D721Med (cell line): ENCODE results near the gene KATNB1.

ENCODE experiments used
- DNase-seq: peaks from one replicate; pipeline ENCODE4 v3.0.0; 2011; ENCODE audit warnings: low spot score; ENCODE audit not compliant: insufficient read length
- FAIRE-seq: peaks from 2 replicates; lab custom pipeline; 2011; peaks lifted over from hg19 to GRCh38; lab: Jason Lieb, UNC
- TF ChIP-seq, protein P1 (sequence below): IDR thresholded peaks from 2 replicates; pipeline ENCODE4 v1.5.1; 2012; ENCODE audit warnings: mild to moderate bottlenecking, control low read depth; ENCODE audit not compliant: insufficient read depth; ENCODE audit errors: missing control alignments

KATNB1 gene

DNA sequence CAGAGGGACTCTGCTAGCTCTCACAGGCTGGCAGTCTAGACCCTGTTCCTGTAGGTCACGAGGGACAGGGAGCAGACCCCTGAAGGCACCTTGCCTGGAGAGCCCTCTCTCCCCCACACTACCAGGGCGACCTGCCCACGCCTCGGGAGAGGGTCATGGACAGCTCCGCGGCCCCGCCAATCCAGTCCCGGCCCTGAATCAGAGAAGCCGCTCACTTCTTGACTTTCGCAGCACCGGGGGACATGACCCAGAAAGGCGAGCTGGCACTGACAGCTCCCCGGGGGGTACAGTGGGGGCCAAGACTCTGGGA is 61.6 kb downstream of the KATNB1 start:
- TF ChIP-seq, protein P1, sequence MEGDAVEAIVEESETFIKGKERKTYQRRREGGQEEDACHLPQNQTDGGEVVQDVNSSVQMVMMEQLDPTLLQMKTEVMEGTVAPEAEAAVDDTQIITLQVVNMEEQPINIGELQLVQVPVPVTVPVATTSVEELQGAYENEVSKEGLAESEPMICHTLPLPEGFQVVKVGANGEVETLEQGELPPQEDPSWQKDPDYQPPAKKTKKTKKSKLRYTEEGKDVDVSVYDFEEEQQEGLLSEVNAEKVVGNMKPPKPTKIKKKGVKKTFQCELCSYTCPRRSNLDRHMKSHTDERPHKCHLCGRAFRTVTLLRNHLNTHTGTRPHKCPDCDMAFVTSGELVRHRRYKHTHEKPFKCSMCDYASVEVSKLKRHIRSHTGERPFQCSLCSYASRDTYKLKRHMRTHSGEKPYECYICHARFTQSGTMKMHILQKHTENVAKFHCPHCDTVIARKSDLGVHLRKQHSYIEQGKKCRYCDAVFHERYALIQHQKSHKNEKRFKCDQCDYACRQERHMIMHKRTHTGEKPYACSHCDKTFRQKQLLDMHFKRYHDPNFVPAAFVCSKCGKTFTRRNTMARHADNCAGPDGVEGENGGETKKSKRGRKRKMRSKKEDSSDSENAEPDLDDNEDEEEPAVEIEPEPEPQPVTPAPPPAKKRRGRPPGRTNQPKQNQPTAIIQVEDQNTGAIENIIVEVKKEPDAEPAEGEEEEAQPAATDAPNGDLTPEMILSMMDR: no peak
- DNase-seq: no peak
- no peak for FAIRE-seq

DNA sequence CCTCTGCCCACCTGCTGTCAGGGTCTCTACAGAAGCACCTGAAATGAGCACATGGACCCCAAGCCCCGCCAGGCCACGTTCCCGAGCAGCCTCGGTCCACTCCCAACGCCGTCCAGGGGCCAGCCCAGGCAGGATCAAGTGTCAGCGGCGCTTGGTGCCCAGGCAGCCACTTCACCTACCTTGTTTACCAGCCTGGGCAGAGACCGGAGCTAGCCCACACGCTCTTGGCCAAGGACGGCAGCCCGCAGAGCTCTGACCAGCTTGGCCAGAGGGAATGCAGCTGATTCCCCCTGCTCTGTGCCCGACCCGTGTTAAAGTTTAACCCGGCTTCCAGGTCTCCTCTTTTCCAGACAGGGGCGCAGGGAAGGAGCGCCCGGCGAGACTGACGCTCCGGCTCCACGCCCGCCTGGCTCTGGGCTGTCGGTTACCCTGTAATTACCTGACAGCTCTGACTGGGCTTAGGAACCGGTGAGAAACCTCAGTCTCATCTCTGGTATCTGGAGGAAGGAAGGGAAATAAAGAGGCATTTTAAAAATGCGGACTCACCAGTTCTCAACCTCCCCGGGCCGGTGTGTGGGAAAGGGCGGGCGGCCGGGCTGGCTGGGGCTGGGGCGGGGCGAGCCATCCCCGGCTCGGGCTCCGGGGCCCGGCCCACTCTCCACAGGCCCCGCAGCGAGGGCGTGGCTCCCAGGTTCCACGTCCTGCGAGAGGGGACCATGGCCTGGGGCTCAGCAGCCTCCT is 62.1 kb downstream of the KATNB1 start:
- FAIRE-seq (no peak), DNase-seq (no peak)
- TF ChIP-seq, protein P1: no peak

GRCh38 chr16:57798267-57798810 is 62.8 kb downstream of the KATNB1 start:
- TF ChIP-seq, protein P1: no peak
- DNase-seq (no peak), FAIRE-seq (no peak)

DNA sequence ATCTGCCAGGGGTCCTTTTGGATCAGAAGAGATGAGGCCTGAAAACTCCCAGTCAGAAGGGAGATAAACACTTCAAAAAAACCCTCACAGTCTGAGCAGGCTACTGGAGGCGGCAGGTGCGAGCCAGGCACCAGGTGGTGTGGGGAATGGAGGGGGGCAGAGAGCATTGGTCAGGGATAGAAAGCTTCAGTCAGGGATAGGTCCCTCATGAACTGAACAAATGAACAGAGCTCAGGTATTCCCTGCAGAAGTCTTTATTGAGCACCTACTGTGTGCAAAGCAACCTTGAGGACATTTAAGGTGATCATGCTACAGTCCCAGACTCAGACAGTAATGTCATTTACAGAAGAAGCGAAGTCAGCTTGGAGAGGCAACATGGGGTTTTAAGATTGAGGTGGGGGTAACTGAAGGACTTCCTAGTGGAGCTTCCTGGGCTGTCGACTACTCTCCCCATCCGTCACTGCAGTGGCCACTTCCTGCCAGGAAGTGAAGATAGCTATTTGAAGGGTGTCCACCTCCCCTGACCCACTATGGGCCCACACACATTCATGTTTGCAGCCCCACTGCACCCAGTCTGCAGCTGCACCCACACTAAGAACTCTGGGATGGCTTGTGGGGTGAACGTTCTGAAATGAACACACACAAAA is 63.5 kb downstream of the KATNB1 start:
- FAIRE-seq (no peak), DNase-seq (no peak)
- TF ChIP-seq, protein P1: no peak

DNA sequence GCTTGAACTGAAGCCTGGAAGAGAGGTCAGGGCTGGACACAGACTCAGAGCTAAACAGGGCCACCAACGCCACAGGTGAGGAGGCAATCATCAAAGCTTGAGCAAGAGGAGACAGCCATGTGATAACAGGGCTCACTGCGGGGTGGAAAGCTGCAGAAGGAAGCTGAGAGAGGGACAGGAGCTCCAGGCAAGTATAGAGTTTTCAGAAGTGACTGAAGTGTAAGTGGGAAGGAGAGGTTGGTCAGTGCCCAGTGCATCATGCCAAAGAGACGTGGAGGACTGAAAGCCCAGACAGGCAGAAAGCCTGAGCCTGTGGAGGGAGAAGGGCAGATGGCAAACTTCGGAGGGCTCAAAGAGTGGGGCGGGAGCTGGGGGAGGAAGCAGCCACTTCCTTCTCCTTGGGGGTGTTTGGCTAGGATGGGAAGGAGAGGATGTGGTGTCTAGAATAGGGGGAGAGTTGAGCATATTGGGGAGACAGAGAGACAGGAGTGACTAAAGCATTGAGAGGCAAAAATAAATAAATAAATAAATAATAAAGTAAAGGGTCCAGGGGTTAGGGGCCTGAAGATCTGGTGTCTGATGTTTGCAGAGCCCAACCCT is 64.1 kb downstream of the KATNB1 start:
- no peak for FAIRE-seq
- TF ChIP-seq, protein P1: no peak
- DNase-seq: no peak

DNA sequence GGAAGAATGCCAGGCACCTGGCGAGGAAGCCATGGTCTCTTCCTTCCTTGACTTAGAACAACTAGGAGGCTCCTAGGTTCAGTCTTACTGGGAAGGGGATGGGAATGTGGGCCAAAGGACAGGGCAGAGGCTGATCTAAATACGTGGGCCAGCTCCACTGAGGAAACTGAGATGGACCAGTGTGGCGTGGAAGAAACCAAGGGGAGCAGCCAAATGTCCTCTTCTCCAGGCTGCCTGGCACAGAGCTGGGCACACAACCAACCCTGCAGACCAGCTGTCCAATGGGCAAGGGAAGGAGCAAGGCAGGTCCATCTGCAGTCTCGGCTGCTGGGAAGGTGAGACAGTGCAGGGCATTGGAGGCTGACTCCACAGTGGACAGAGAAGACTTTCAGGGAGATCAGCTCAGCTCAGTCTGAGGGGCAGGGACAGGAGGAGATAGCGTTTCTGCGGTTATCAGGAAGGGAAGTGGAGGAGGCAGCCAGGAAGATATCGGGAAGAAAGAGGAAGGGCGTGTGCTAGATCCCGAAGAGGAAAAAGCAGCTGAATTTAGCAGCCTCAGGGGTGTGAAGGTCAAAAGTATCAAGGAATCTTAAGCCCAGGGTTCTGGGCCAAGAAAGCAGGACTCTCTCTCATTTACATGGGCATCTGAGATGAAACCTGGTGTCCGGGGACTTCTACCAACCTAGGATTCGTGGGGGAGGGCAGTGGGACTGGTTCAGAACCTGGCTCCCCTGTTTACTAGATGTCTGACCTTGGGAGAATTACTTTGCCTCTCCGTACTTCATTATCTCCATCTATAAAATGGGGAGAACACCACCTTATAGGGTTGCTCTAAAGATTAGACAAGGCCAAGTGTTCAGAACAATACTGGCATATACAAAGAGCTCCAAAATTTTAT is 64.9 kb downstream of the KATNB1 start:
- TF ChIP-seq, protein P1: no peak
- no peak for FAIRE-seq
- no peak for DNase-seq
